ENCODE data around the gene VPS8. TPM values are rescaled to one million over a fixed set of nuclear protein-coding genes. Genes with fewer than 3 reads are reported as not detected.

VPS8 gene
- total and polyA plus RNA-seq, 2 of the 13 experiments (the other 11 are each of a cell fraction or from before 2014, with no cell fraction given): 14.2 to 35.1 TPM

DNA sequence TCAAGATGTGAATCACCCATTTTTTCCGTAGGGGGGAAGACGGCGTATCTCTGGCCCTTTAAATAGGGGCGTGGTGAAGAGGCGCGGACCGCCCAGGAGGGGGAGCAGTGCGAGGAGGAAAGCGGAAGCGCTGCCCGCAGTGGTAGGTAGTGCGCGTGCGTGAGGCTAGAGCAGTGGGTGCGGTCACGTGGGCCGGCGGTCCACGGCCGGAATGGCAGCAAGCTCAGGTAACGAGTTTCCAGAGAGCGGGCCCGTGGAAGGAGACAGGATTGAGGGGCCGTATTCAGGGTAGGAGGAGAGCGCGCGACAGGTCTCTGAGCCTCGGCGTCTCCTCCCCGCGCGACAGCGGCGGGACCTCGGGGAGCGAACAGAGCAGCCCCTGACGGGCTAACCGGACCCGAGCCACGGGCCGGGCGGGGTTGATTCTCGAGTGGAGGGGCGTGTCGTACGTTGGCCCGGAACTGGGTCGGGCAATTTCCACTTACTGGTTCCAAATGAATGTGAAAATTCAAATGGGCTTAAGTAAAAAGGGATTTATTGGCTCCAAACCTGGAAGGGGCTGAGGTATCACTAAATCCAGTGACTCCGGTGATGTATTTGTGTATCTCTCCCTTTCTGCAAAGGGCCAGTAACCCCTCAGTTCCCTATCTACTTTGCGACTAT, at the start of gene VPS8 (continued):
- TF ChIP-seq, protein P1, sequence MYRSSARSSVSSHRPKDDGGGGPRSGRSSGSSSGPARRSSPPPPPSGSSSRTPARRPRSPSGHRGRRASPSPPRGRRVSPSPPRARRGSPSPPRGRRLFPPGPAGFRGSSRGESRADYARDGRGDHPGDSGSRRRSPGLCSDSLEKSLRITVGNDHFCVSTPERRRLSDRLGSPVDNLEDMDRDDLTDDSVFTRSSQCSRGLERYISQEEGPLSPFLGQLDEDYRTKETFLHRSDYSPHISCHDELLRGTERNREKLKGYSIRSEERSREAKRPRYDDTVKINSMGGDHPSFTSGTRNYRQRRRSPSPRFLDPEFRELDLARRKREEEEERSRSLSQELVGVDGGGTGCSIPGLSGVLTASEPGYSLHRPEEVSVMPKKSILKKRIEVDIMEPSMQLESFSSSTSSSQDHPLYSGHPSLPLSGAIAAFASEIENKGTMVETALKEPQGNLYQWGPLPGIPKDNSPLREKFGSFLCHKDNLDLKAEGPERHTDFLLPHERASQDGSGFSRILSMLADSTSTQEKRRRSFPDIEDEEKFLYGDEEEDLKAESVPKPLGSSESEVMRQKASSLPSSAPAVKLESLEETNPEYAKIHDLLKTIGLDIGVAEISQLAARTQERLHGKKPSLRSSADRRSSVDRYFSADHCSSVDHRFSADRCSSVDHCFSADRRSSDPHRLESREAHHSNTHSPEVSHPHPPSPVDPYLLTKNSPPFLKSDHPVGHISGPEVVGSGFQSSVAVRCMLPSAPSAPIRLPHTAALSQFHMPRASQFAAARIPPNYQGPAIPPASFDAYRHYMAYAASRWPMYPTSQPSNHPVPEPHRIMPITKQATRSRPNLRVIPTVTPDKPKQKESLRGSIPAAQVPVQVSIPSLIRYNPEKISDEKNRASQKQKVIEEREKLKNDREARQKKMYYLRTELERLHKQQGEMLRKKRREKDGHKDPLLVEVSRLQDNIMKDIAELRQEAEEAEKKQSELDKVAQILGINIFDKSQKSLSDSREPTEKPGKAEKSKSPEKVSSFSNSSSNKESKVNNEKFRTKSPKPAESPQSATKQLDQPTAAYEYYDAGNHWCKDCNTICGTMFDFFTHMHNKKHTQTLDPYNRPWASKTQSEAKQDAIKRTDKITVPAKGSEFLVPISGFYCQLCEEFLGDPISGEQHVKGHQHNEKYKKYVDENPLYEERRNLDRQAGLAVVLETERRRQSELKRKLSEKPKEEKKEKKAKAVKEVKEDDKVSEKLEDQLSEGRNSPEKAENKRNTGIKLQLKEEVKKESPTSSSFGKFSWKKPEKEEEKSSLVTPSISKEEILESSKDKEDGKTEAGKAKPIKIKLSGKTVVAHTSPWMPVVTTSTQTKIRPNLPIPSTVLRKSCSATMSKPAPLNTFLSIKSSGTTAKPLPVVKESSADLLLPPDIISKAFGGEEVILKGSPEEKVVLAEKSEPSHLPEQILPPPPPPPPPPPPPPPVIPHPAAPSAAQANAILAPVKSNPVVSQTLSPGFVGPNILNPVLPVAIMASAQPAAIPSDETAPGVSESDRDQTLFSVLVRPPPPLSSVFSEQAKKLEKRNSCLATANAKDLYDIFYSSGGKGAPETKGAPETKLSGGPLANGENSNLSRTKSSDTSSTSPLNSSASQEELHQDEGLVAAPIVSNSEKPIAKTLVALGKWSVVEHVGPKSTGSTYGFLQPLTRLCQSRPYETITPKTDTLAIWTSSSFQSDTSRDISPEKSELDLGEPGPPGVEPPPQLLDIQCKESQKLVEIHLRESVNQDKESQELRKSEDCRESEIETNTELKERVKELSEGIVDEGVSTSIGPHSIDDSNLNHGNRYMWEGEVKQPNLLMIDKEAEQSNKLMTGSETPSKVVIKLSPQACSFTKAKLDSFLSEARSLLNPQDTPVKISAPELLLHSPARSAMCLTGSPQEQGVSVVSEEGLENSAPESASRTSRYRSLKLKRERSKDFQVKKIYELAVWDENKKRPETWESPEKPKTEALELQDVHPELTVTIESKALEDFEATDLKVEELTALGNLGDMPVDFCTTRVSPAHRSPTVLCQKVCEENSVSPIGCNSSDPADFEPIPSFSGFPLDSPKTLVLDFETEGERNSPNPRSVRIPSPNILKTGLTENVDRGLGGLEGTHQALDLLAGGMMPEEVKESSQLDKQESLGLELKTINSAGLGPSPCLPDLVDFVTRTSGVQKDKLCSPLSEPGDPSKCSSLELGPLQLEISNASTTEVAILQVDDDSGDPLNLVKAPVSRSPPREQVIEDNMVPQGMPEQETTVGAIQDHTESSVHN (CRISPR knock-in tag; IDR thresholded peaks at IDR 0.05): no peak; the same call in 1 of the 2 replicates
- TF ChIP-seq ZFP41 (CRISPR knock-in tag; IDR thresholded peaks at IDR 0.05; ENCODE audit: borderline replicate concordance): no peak
- TF ChIP-seq, protein P2, sequence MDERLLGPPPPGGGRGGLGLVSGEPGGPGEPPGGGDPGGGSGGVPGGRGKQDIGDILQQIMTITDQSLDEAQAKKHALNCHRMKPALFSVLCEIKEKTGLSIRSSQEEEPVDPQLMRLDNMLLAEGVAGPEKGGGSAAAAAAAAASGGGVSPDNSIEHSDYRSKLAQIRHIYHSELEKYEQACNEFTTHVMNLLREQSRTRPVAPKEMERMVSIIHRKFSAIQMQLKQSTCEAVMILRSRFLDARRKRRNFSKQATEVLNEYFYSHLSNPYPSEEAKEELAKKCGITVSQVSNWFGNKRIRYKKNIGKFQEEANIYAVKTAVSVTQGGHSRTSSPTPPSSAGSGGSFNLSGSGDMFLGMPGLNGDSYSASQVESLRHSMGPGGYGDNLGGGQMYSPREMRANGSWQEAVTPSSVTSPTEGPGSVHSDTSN (CRISPR knock-in tag; IDR thresholded peaks at IDR 0.05): no peak
- no peak for TF ChIP-seq HDAC6 (IDR thresholded peaks at IDR 0.05; ENCODE audit: low read depth, low read length)
- TF ChIP-seq ZMYM4 (CRISPR knock-in tag; IDR thresholded peaks at IDR 0.05): peak; percentile 90
- TF ChIP-seq, protein P3, sequence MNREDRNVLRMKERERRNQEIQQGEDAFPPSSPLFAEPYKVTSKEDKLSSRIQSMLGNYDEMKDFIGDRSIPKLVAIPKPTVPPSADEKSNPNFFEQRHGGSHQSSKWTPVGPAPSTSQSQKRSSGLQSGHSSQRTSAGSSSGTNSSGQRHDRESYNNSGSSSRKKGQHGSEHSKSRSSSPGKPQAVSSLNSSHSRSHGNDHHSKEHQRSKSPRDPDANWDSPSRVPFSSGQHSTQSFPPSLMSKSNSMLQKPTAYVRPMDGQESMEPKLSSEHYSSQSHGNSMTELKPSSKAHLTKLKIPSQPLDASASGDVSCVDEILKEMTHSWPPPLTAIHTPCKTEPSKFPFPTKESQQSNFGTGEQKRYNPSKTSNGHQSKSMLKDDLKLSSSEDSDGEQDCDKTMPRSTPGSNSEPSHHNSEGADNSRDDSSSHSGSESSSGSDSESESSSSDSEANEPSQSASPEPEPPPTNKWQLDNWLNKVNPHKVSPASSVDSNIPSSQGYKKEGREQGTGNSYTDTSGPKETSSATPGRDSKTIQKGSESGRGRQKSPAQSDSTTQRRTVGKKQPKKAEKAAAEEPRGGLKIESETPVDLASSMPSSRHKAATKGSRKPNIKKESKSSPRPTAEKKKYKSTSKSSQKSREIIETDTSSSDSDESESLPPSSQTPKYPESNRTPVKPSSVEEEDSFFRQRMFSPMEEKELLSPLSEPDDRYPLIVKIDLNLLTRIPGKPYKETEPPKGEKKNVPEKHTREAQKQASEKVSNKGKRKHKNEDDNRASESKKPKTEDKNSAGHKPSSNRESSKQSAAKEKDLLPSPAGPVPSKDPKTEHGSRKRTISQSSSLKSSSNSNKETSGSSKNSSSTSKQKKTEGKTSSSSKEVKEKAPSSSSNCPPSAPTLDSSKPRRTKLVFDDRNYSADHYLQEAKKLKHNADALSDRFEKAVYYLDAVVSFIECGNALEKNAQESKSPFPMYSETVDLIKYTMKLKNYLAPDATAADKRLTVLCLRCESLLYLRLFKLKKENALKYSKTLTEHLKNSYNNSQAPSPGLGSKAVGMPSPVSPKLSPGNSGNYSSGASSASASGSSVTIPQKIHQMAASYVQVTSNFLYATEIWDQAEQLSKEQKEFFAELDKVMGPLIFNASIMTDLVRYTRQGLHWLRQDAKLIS (CRISPR knock-in tag; IDR thresholded peaks at IDR 0.05): no peak
- no peak for TF ChIP-seq ZNF790 (CRISPR knock-in tag; IDR thresholded peaks at IDR 0.05; ENCODE audit: borderline replicate concordance)
- peak; percentile 49 for TF ChIP-seq KMT2A (CRISPR knock-in tag; IDR thresholded peaks at IDR 0.05)
- TF ChIP-seq ZSCAN9 (CRISPR knock-in tag; IDR thresholded peaks at IDR 0.05; ENCODE audit: borderline replicate concordance): 0 out of 2 replicates have a peak, but pooled peaks have one; percentile 45
- TF ChIP-seq, protein P4, sequence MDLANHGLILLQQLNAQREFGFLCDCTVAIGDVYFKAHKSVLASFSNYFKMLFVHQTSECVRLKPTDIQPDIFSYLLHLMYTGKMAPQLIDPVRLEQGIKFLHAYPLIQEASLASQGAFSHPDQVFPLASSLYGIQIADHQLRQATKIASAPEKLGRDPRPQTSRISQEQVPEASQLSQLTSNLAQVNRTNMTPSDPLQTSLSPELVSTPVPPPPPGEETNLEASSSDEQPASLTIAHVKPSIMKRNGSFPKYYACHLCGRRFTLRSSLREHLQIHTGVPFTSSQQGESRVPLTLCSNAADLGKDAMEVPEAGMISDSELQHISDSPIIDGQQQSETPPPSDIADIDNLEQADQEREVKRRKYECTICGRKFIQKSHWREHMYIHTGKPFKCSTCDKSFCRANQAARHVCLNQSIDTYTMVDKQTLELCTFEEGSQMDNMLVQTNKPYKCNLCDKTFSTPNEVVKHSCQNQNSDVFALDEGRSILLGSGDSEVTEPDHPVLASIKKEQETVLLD (CRISPR knock-in tag; IDR thresholded peaks at IDR 0.05; ENCODE audit: low read depth): no peak
- TF ChIP-seq FIP1L1 (IDR thresholded peaks at IDR 0.05; ENCODE audit: borderline replicate concordance, insufficient read depth, low read depth, low read length): no peak
- TF ChIP-seq FOXJ3 (CRISPR knock-in tag; IDR thresholded peaks at IDR 0.05; ENCODE audit: borderline replicate concordance): no peak
- no peak for TF ChIP-seq TOE1 (CRISPR knock-in tag; IDR thresholded peaks at IDR 0.05)
- TF ChIP-seq CHD2 (IDR thresholded peaks at IDR 0.05; ENCODE audit: low read depth, low read length): no peak

All from HepG2 (cell line).